Dermis lymphatic vessel endothelial cell (primary cell): ENCODE results near the gene DNAJC5G. TPM values are rescaled to one million over a fixed set of nuclear protein-coding genes. Genes with fewer than 3 reads are reported as not detected.

ENCODE experiments used
- total RNA-seq: library from RNA; depleted of rRNA; stranded (reverse); fragments of >200 nt; gene quantifications from 2 replicates; pipeline ENCODE4 v1.2.1, GENCODE V29; 2014

Gene DNAJC5G
- 0.60 and 2.4 TPM in 2 replicates for total RNA-seq

GRCh38 chr2:27275211-27276150, at the start of gene DNAJC5G:
Gene DNAJC5G, plus strand, starts transcription at chr2:27275433. Its CDS starts 1,296 bp downstream, at chr2:27276729.

GRCh38 chr2:27262379-27263286, 12.6 kb upstream of the DNAJC5G start, which contains the start of gene SLC30A3:
Gene SLC30A3, minus strand, starts transcription at chr2:27263047. Its CDS starts 141 bp downstream, at chr2:27262906.

GRCh38 chr2:27281855-27282559, 6.8 kb downstream of the DNAJC5G start, which contains the start of gene TRIM54:
Gene TRIM54, plus strand, starts transcription at chr2:27282429. Its CDS starts 303 bp downstream, at chr2:27282732.

DNA sequence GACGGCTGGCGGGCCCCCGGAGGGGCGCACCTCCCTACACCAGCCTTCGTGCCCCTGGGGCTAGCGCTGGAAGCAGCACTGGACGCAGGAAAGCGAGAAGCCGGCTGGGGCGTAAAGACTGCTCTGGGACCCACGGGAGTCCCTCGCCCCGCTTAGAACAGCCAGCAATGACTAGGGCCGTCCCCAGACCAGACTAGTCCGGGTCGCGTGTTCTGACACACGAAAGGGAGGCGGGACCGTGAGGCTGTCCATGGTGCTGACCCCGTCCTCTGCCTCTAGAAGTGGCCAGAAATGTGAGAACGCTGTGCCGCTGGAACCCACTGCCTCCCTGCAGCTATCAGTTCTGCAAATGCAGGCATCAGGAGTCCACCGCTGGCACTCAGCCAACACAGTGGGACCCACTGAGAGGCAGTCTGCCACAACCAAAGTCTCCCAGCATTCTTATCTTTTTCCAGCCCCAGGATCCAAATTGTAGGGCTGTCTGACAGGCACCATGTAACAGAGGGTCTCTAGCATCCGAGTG, 33.2 kb downstream of the DNAJC5G start, which contains the start of gene UCN:
Gene UCN (minus strand): TSS at position 87 of the 523 bp plus-strand sequence. CDS start 550 bp downstream, outside the sequence.

GRCh38 chr2:27322766-27323595, 47.7 kb downstream of the DNAJC5G start, which contains the start of gene MPV17:
Gene MPV17, minus strand, starts transcription at chr2:27323097. Its CDS starts 580 bp downstream, at chr2:27322517.

Other genes starting within 250 kb of the DNAJC5G start
- gene TMEM214, start 242.5 kb upstream of the DNAJC5G start, total RNA-seq: 17.0 and 23.1 TPM in 2 replicates
- gene AGBL5, start 223.8 kb upstream of the DNAJC5G start, total RNA-seq: 17.3 and 20.0 TPM in 2 replicates
- 403 and 523 TPM in 2 replicates for gene OST4, start 203.8 kb upstream of the DNAJC5G start, total RNA-seq
- gene EMILIN1, start 196.8 kb upstream of the DNAJC5G start, total RNA-seq: 22.8 and 34.8 TPM in 2 replicates
- gene KHK, start 188.7 kb upstream of the DNAJC5G start, total RNA-seq: 2.4 and 4.3 TPM in 2 replicates
- 1.7 and 2.3 TPM in 2 replicates for gene CGREF1, start 156.3 kb upstream of the DNAJC5G start, total RNA-seq
- gene ABHD1, start 151.6 kb upstream of the DNAJC5G start, total RNA-seq: not detected in 2 replicates
- gene PREB, start 140.8 kb upstream of the DNAJC5G start, total RNA-seq: 25.3 and 28.4 TPM in 2 replicates
- not detected in 2 replicates for gene PRR30, start 136.0 kb upstream of the DNAJC5G start, total RNA-seq
- gene TCF23, start 126.4 kb upstream of the DNAJC5G start, total RNA-seq: not detected in 2 replicates
- gene ATRAID, start 63.4 kb upstream of the DNAJC5G start, total RNA-seq: 107 and 121 TPM in 2 replicates
- gene SLC5A6, start 63.2 kb upstream of the DNAJC5G start, total RNA-seq: 18.1 and 19.4 TPM in 2 replicates
- 21.6 and 22.9 TPM in 2 replicates for gene CAD, start 58.1 kb upstream of the DNAJC5G start, total RNA-seq
- 6.3 and 21.2 TPM in 2 replicates for gene SLC30A3, start 12.4 kb upstream of the DNAJC5G start, total RNA-seq
- gene TRIM54, start 7.0 kb downstream of the DNAJC5G start, total RNA-seq: 0.52 and 1.3 TPM in 2 replicates
- gene UCN, start 33.0 kb downstream of the DNAJC5G start, total RNA-seq: 0.22 and 0.34 TPM in 2 replicates
- gene MPV17, start 47.7 kb downstream of the DNAJC5G start, total RNA-seq: 38.0 and 43.1 TPM in 2 replicates
- 17.0 and 22.3 TPM in 2 replicates for gene GTF3C2, start 81.3 kb downstream of the DNAJC5G start, total RNA-seq
- gene EIF2B4, start 94.9 kb downstream of the DNAJC5G start, total RNA-seq: 21.5 and 25.9 TPM in 2 replicates
- gene SNX17, start 95.2 kb downstream of the DNAJC5G start, total RNA-seq: 130 and 131 TPM in 2 replicates
- gene ZNF513, start 105.3 kb downstream of the DNAJC5G start, total RNA-seq: 6.4 and 6.8 TPM in 2 replicates
- 87.2 and 94.8 TPM in 2 replicates for gene PPM1G, start 134.2 kb downstream of the DNAJC5G start, total RNA-seq
- 94.3 and 108 TPM in 2 replicates for gene NRBP1, start 153.2 kb downstream of the DNAJC5G start, total RNA-seq
- gene KRTCAP3, start 166.9 kb downstream of the DNAJC5G start, total RNA-seq: not detected in 2 replicates
- 10.5 and 14.3 TPM in 2 replicates for gene IFT172, start 214.3 kb downstream of the DNAJC5G start, total RNA-seq
- 8.3 and 9.5 TPM in 2 replicates for gene FNDC4, start 219.8 kb downstream of the DNAJC5G start, total RNA-seq
- not detected in 2 replicates for gene GCKR, start 221.4 kb downstream of the DNAJC5G start, total RNA-seq